RWPE1 (cell line): ENCODE results near the gene MMP20.

Experiments
- CTCF ChIA-PET: fragments of 350-600 bp; sonication (Branson Sonifier 250); formaldehyde crosslinking; extraction: SDS; loops from one replicate; lab custom pipeline; 2021; lab: Yijun Ruan, JAX
- POLR2A ChIA-PET: fragments of 400-600 bp; formaldehyde crosslinking; extraction: SDS; loops from one replicate; lab custom pipeline; 2020; ENCODE audit warnings: antibody characterized with exemption; ENCODE audit not compliant: low non-redundant PET; lab: Yijun Ruan, JAX
- DNase-seq: peaks from one replicate; pipeline ENCODE4 v3.0.0; 2012; ENCODE audit warnings: low spot score
- H3K27ac ChIP-seq: fragments of 450-650 bp; 2 replicates; pipeline ENCODE4 v1.5.1; 2017
- CTCF ChIP-seq: fragments of 450-650 bp; conservative IDR thresholded peaks from 2 replicates; pipeline ENCODE4 v1.5.1; 2017; ENCODE audit warnings: low read depth, mild to moderate bottlenecking

MMP20 gene

GRCh38 chr11:102539567-102539966, 85.6 kb downstream of the MMP20 start:
- POLR2A ChIA-PET: no interaction called here

GRCh38 chr11:102538932-102539331, 86.2 kb downstream of the MMP20 start:
- no peak for DNase-seq
- TF ChIP-seq CTCF: no peak
- ChIA-PET POLR2A (no interaction called here), CTCF (no interaction called here)
- H3K27ac ChIP-seq: no peak overlapping the region

More at GRCh38 chr11:102539567-102539966, 85.6 kb downstream of the MMP20 start:
- no peak for DNase-seq
- CTCF ChIA-PET: interaction anchor here (1.3 kb wide), 1 partner anchor 21 kb away, joined by 3 read pairs; no protein-coding TSS in a partner anchor
- no peak overlapping the region for H3K27ac ChIP-seq
- no peak for TF ChIP-seq CTCF

- no peak for DNase-seq
- ChIA-PET POLR2A (no interaction called here), CTCF (interaction anchor here (0.6 kb wide), 1 partner anchor 116 kb away, joined by 6 read pairs; no protein-coding TSS in a partner anchor)
- TF ChIP-seq CTCF: no peak
- no peak overlapping the region for H3K27ac ChIP-seq
These were observed 90.8 kb downstream of the MMP20 start for GRCh38 chr11:102534261-102534872.

DNA sequence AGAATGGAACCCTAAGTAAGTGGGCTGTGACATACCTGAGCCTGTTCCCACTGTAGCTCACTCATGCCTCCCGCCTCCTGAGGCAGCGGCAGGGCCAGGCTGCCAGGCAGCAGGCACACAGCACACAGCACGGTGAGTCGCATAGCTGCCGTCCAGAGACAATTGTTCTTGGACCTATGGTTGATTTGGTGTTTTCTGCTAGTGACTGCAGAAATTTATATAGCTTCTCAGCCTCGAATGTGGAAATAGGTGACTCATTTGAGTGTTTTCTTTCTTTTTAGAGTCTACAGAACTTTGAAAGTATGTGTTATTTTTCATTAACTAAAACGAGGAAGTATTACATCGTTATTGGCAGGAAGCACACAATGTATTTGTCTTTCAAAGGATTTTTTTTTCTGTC, 94.6 kb downstream of the MMP20 start, which contains the start of gene MMP7:
MMP7 (minus strand) TSS at position 190 of the 400 bp plus-strand sequence; CDS start at position 143, 47 bp downstream.
- POLR2A ChIA-PET: no interaction called here
- CTCF ChIA-PET: no interaction called here
- peak; percentile 21 for DNase-seq
- no peak for TF ChIP-seq CTCF
- H3K27ac ChIP-seq: peak within 1 kb of the TSS; percentile 54

- POLR2A ChIA-PET: no interaction called here
- no peak for TF ChIP-seq CTCF
- H3K27ac ChIP-seq: no peak overlapping the region
- no peak for DNase-seq
- CTCF ChIA-PET: interaction anchor here (0.6 kb wide), 1 partner anchor 139 kb away, joined by 5 read pairs; no protein-coding TSS in a partner anchor
These were observed 96.5 kb downstream of the MMP20 start for GRCh38 chr11:102528618-102529017.

DNA sequence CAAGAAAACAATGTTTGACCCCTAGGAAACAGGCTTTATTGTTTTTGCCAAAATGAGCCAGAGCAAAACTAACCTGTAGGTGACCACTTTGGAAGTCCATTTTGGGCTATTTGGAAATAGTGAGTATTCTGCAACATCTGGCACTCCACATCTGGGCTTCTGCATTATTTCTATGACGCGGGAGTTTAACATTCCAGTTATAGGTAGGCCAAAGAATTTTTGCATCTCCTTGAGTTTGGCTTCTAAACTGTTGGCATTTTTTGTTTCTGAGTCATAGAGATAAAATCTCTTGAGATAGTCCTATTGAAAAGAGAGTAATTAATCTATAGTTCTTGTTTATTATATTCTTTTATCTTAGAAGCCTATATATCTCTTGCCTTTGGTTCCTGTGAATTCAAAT, 97.4 kb downstream of the MMP20 start:
- no peak for DNase-seq
- no peak overlapping the region for H3K27ac ChIP-seq
- no peak for TF ChIP-seq CTCF
- ChIA-PET POLR2A (no interaction called here), CTCF (no interaction called here)
